NCI-H345 treated with DMSO at 0.1 percent for 48 hours (cell line): ENCODE results near the gene CAPZB.
"Not testable (repeated sequence)": the region's sequence is repeated elsewhere in the genome, so short reads cannot be mapped to it uniquely, and the experiment has no call there.

Experiments used
- DNase-seq: peaks from one replicate; lab custom pipeline; 2025; ENCODE audit not compliant: unreplicated experiment; lab: John Stamatoyannopoulos, UW

CAPZB gene

DNA sequence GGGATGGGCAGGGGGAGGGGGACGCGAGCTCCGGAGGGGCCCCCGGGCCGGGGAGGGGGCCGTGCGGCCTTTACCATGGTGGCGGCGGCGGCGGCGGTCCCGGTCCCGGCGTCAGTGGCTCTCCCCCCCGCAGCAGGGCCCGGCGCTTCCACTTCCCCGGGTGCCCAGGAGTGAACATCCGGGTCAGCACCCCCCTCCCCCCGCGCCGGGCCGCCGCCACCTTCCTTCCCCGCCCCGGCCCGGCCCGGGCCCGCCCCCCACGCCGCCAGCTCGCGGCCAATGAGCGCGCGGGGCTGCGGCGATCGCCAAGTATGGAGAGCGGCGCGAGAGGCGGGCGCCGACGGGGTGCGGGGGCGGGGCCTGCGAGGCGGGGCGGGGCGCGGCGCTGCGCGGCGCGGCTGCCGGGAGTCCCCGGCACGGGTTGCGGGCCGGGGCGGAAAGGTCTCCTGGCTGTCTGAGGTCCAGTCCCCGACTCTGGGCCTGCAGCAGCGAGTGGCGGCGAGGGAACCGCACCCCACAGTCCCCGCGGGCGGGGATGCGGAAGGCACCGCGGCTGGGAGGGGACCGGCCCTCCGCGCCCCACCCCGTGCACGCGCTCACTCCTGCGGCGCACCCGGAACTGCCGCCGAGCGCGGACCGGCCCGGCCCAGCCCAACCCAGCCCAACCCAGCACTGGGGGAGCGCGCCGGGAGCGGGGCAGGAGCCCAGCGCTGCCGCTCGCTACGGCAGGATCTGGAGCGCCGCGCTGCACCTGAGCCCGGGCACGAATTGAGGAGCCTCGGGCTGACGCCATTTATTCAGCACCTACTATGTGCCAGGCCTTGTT, at the start of gene CAPZB:
Gene CAPZB (minus strand): TSS at position 178 of the 826 bp plus-strand sequence. CDS start 101 bp downstream, at position 77.
- peak; percentile 72 for DNase-seq

DNA sequence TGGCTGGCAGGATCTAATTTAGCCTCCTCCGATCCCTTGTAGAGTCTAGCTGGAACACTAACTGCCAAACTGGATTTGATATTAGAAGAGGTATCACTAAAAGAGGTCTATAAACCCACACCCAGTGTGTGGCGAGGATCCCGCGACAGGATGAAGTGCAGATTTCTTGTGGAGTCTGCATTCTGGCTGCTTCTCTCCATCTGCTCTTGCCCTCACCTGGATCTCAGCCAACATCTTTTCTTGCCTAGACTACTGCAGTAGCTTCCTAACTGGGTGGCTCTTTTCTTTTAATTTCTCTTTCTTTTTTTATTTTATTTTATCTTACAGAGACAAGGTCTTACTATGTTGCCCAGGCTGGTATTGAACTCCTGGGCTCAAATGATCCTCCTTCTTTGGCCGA, 48.9 kb upstream of the CAPZB start:
- no peak for DNase-seq

GRCh38 chr1:19533626-19534025, 48.3 kb upstream of the CAPZB start:
- DNase-seq = no peak

- no peak for DNase-seq
Observed at GRCh38 chr1:19532519-19532918, 47.2 kb upstream of the CAPZB start.

DNA sequence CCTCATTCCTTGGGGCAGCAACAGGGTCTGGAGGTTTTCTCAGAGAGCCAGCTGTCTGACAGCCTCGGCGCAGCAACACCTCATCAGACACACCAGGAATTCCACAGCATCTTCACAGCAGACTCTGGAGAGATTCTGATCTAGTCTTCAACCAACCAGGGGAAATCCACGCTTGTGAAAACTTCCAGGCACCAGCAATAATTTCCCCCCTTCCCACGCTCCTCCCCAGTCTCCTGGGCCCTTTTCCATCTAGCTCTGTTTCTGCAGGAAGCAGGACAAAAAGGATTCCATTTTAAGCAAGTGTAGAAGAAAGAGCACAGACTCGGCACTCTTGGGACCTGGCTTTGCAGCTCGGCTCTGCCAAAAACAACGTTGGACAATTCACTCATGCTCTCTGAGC, 44.3 kb upstream of the CAPZB start:
- DNase-seq = no peak

DNA sequence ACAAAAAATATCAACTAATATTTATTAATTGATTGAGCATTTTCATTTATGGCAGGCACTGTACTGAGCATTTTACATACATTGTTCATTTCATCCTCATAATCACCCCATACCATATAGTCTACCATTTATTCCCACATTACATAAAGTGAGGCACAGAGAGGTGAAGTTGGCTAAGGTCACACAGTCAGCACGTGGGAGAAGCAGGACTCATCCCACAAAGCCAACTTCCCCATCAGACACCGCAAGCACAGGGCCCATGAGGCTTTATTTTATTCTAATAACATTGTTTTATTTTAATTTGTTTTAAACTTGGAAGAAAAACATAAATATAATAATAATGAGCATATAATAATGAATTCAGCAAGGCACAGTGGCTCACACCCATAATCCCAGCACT, 43.1 kb upstream of the CAPZB start:
- no peak for DNase-seq

DNA sequence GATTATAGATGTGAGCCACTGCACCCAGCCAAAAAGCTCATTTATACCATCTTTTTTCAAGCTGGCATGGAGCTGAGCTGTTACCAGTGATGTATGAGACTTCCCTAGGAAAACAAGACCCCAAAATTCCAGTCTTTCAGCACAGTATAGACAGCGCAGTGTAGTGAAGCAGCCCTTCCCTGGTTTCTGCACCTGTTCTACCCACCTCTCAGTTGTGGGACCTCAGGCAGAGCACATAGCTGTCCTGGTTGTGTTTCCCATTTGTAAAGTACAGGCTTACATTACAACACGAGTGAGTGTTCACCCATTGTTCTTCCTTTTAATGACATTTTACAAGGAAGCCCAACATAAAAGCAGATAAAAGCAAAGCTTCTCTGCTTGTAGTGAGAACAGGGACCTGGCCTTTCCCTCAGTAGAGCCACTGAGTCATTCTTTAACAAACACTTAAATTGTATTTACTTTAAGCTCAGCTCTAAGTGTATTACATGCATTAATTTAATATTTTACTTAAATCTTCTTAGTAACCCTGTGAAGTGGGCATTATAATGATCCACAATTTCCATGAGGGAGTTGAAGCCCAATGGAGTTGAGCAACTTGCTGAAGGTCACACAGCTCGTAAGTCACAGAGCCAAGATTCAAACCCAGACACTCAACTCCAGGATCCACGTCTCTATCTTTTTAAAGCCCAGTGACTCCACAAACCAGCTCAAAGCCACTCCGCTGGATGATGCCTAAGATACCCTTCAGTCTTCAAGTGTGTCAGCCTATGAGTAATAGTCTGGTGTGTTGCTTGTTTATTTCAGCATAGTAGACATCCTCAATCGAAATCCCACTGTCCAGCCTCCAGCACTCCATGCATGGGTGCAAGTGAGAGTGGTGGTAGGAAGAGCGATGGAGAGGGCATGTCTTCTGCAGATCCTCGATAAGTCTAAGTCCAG, 40.5 kb upstream of the CAPZB start:
- DNase-seq = no peak

GRCh38 chr1:19524791-19525190, 39.5 kb upstream of the CAPZB start:
- no peak for DNase-seq

- DNase-seq = not testable (repeated sequence)
Observed at GRCh38 chr1:19522570-19522969, 37.2 kb upstream of the CAPZB start.

- DNase-seq = no peak
Observed at GRCh38 chr1:19521411-19521810, 36.1 kb upstream of the CAPZB start.

DNA sequence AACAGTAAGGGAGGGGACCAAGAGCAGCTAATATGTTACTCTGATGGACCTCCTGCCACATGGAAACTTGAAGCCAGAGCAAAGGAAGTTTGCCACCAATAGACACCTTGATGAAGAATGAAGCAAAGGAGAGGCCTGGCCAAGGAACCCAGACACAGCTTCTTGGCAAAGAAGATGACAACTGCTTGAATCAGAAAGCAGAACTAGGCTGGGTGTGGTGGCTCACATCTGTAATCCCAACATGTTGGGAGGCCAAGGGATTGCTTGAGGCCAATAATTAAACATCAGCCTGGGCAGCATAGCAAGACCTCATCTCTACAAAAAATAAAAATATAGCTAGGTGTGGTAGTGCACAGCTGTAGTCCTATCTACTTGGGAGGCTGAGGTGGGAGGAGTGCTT, 31.7 kb upstream of the CAPZB start:
- DNase-seq = no peak

DNA sequence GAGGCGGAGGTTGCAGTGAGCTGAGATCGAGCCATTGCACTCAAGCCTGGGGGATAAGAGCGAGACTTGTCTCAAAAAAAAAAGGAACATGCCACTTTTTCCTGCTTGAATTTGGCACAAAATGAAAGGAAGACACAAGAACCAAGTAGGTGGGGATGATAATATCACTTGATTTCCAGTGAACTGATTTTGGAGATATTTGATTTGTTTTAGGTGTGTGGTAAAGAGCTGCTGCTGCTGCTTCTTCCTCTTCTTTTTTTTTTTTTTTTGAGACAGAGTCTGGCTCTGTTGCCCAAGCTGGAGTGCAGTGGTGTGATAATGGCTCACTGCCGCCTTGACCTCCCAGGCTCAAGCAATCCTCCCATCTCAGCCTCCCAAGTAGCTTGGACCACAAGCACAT, 29.9 kb upstream of the CAPZB start:
- DNase-seq = no peak

GRCh38 chr1:19514391-19514831, 29.1 kb upstream of the CAPZB start:
- no peak for DNase-seq

DNA sequence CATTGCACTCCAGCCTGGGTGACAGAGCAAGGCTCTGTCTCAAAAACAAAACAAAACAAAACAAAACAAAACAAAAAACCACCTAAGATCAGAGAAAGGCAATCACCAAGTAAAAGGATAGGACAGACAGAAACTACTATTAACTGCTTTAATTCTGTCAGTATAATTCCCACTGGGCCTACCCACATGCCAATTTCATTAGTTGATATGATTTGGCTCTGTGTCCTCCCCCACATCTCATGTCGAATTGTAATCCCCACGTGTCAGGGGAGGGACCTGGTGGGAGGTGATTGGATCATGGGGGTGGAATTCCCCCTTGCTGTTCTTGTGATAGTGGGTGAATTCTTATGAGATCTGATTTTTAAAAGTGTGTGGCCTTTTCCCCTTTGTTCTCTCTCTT, 27.2 kb upstream of the CAPZB start:
- no peak for DNase-seq

GRCh38 chr1:19511116-19511515, 25.8 kb upstream of the CAPZB start:
- no peak for DNase-seq

DNA sequence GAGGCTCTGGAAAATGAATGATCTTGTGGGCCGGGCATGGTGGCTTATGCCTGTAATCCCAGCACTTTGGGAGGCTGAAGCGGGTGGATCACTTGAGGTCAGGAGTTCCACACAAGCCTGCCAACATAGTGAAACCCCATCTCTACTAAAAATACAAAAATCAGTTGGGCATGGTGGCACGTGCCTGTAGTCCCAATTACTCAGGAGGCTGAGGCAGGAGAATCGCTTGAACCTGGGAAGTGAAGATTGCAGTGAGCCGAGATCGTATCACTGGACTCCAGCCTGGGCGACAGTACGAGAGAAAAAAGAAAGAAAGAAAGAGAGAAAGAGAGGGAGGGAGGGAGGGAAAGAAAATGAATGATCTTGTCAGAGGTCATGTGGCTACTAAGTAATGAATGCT, 24.3 kb upstream of the CAPZB start:
- not testable (repeated sequence) for DNase-seq

- DNase-seq = no peak
Observed at GRCh38 chr1:19507516-19507915, 22.2 kb upstream of the CAPZB start.

DNA sequence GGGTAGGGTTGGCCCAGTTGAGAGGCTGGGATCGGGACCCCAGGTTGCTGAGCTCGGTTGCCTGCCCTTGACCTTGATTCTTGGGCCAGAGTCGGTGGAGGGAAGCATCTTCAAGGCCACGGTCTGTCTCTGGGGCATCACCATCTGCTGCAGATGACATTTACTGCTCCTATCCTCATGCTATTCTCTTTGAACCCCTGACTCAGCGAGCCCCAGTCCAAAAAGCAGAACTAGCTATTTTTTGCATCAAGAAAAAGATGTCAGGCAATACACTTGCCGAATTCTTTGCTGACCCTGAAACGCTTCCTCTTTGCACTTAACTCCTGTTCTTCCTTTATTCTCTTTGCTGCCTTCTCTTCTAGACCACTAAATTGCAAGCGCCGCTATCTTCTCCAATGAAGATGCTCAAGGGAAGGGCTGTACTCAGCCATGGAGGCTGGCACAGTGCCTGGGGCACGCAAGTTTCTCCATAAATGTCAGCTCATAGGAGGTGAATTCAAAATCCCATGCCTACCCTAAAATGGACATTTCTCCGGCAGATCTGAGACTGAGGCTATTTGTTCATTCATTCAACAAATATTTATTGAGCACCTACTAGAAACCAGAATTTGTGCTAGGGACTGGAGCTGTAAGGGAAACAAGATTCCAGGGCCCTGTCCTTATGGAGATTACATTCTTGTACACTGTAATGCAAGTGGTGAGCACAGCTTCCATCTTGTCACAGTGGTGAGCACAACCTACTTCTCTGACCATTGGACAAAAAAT, 20.5 kb upstream of the CAPZB start:
- DNase-seq = no peak

DNA sequence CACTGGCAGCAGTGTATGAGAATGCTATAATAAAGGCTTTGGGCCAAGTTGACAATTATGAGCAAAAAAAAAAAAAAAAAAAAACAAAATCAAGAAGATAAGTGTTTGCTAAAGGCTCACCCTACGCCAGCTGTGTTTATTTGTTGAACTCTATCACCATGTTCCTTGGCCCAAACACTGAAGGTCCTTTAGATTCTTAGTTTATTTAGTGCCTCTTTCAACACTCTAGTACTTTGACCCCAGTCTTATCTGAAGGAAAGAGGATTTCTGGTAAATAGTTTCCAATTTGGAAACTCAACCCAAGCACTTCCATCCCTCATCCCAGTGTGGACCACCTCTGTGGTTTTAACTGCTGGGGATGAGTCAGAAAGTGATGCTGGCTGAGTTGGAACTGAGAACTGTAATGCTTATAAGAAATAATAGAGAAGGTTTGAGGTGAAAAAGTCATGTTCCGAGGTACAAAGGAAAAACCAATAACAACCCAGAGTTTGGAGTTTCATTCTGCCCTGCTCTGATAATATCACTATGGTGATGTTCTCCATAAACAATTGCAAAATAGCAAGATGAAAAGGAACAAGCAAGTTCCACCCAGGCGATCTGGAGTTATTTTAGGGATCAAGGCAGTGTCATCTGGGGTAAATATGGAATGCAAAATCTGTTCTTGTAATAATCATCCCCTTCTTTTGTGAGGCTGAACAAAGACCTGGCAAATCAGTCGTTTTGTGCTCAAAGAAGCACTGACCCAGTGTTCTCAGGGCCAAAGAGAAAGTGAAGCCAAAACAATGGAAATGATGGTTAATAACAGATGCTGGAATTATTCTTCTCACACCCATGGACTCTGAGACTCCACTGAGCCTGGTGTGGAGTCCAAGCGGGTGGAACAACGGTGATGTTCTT, 19.7 kb upstream of the CAPZB start:
- DNase-seq = no peak

GRCh38 chr1:19502284-19502683, 16.9 kb upstream of the CAPZB start:
- DNase-seq = not testable (repeated sequence)
